KMS-11 (cell line): ENCODE results near the gene ANKRD13C.
"Not testable (repeated sequence)": the region's sequence is repeated elsewhere in the genome, so short reads cannot be mapped to it uniquely, and the experiment has no call there.

Experiments
- H2AFZ ChIP-seq: fragments of 200-600 bp; sonication (generic); 2 replicates; pipeline ENCODE4 v1.6.1; 2016; ENCODE audit warnings: antibody characterized with exemption, mixed run types, low read depth
- H3K27ac ChIP-seq: fragments of 200-600 bp; sonication (generic); 2 replicates; pipeline ENCODE4 v1.6.1; 2016; ENCODE audit warnings: mild to moderate bottlenecking, mixed run types
- H3K27me3 ChIP-seq: fragments of 200-600 bp; sonication (generic); 2 replicates; pipeline ENCODE4 v1.6.1; 2017; ENCODE audit warnings: mild to moderate bottlenecking, low read depth, mixed run types, moderate library complexity; ENCODE audit not compliant: insufficient read depth
- H3K36me3 ChIP-seq: fragments of 200-600 bp; sonication (generic); 2 replicates; pipeline ENCODE4 v1.6.1; 2017; ENCODE audit warnings: mild to moderate bottlenecking, mixed run types; ENCODE audit not compliant: insufficient read depth
- H3K4me1 ChIP-seq: fragments of 200-600 bp; sonication (generic); 2 replicates; pipeline ENCODE4 v1.6.1; 2016; ENCODE audit warnings: mild to moderate bottlenecking, low read depth, mixed run types; ENCODE audit not compliant: poor library complexity, severe bottlenecking
- H3K4me2 ChIP-seq: fragments of 200-600 bp; sonication (generic); 2 replicates; pipeline ENCODE4 v1.7.0; 2016; ENCODE audit warnings: mild to moderate bottlenecking, mixed run types
- H3K4me3 ChIP-seq: fragments of 200-600 bp; sonication (generic); IDR thresholded peaks from 2 replicates; pipeline ENCODE4 v1.6.1; 2017; ENCODE audit warnings: low read depth, low read length, mixed read lengths; ENCODE audit not compliant: insufficient read depth
- H3K79me2 ChIP-seq: fragments of 200-600 bp; sonication (generic); 2 replicates; pipeline ENCODE4 v1.6.1; 2016; ENCODE audit warnings: low read depth, mixed run types; ENCODE audit not compliant: insufficient read depth
- H3K9ac ChIP-seq: fragments of 200-600 bp; sonication (generic); 2 replicates; pipeline ENCODE4 v1.6.1; 2016; ENCODE audit warnings: mild to moderate bottlenecking, mixed run types
- H4K20me1 ChIP-seq: fragments of 200-600 bp; sonication (generic); 2 replicates; pipeline ENCODE4 v1.6.1; 2016; ENCODE audit warnings: mild to moderate bottlenecking, mixed run types; ENCODE audit not compliant: insufficient read depth
- CTCF ChIP-seq: fragments of 200-600 bp; sonication (generic); conservative IDR thresholded peaks from 2 replicates; pipeline ENCODE4 v1.6.1; 2017; ENCODE audit warnings: low read depth, mild to moderate bottlenecking, antibody characterized with exemption, low read length, moderate library complexity, mixed read lengths

ANKRD13C gene

GRCh38 chr1:70348399-70349165 is 5.9 kb downstream of the ANKRD13C start:
- Histone ChIP-seq H3K36me3 (no peaks in the 10 kb centered on the region), H4K20me1 (no peaks in the 10 kb centered on the region), H3K4me1 (peaks cover 44% of the 10 kb centered on the region), H2AFZ (no peak overlapping the region), H3K4me3 (no peak overlapping the region), H3K79me2 (peaks cover 96% of the 10 kb centered on the region), H3K27me3 (no peaks in the 10 kb centered on the region), H3K9ac (no peak overlapping the region), H3K27ac (no peak overlapping the region), H3K4me2 (peak overlapping the region; percentile 29)
- TF ChIP-seq CTCF = no peak

- not testable (repeated sequence) for H3K4me3 ChIP-seq, H3K4me2 ChIP-seq, H3K27ac ChIP-seq, H3K4me1 ChIP-seq, H2AFZ ChIP-seq, H3K36me3 ChIP-seq, H3K9ac ChIP-seq, H4K20me1 ChIP-seq, H3K27me3 ChIP-seq
- H3K79me2 ChIP-seq = peaks cover 61% of the 10 kb centered on the region; the same call in 1 of the 2 replicates
These were observed 14.9 kb downstream of the ANKRD13C start for GRCh38 chr1:70339644-70340043.

GRCh38 chr1:70336050-70336449 is 18.5 kb downstream of the ANKRD13C start:
- TF ChIP-seq CTCF = no peak
- Histone ChIP-seq H3K4me1 (peaks cover 9% of the 10 kb centered on the region), H2AFZ (no peak overlapping the region), H4K20me1 (no peaks in the 10 kb centered on the region), H3K79me2 (peaks cover 39% of the 10 kb centered on the region; the same call in 1 of the 2 replicates), H3K27me3 (no peaks in the 10 kb centered on the region), H3K27ac (no peak overlapping the region), H3K4me3 (no peak overlapping the region), H3K36me3 (no peaks in the 10 kb centered on the region), H3K4me2 (no peak overlapping the region), H3K9ac (no peak overlapping the region)

GRCh38 chr1:70334436-70334835 is 20.1 kb downstream of the ANKRD13C start:
- Histone ChIP-seq H3K27ac (no peak overlapping the region), H3K79me2 (peaks cover 27% of the 10 kb centered on the region; the same call in 1 of the 2 replicates), H3K4me2 (no peak overlapping the region), H3K4me3 (no peak overlapping the region), H3K36me3 (no peaks in the 10 kb centered on the region), H3K9ac (no peak overlapping the region), H4K20me1 (no peaks in the 10 kb centered on the region), H2AFZ (no peak overlapping the region), H3K27me3 (no peaks in the 10 kb centered on the region), H3K4me1 (peaks cover 9% of the 10 kb centered on the region)
- TF ChIP-seq CTCF = no peak

- Histone ChIP-seq H3K4me3 (no peak overlapping the region), H2AFZ (no peak overlapping the region), H3K27me3 (no peaks in the 10 kb centered on the region), H3K27ac (no peak overlapping the region), H3K4me1 (peaks cover 11% of the 10 kb centered on the region), H3K79me2 (peaks cover 20% of the 10 kb centered on the region; the same call in 1 of the 2 replicates), H3K36me3 (no peaks in the 10 kb centered on the region), H3K9ac (no peak overlapping the region), H4K20me1 (no peaks in the 10 kb centered on the region), H3K4me2 (no peak overlapping the region)
- TF ChIP-seq CTCF = no peak
These were observed 21.3 kb downstream of the ANKRD13C start for GRCh38 chr1:70333245-70333644.
